ENCODE measurements around the gene FAH. TPM values are rescaled to one million over a fixed set of nuclear protein-coding genes. Genes with fewer than 3 reads are reported as not detected.

Gene FAH
- total and polyA plus RNA-seq, 9 of the 15 experiments (the other 6 are each of a cell fraction or from before 2014, with no cell fraction given): 66.8 to 310 (median 103) TPM

GRCh38 chr15:80155378-80156175 lies 2.8 kb downstream of the FAH start (continued):
- TF ChIP-seq AFF1 (IDR thresholded peaks at IDR 0.05; ENCODE audit: low read depth in 1 of 2, partially characterized antibody in 2 of 2) (peak in 1 of 2 experiments; percentile 67), MEF2D (tag; conservative IDR thresholded peaks at IDR 0.05; ENCODE audit: low read depth) (0 out of 2 replicates have a peak, but pooled peaks have one; percentile 18), USF2 (CRISPR knock-in tag; IDR thresholded peaks at IDR 0.05) (peak; percentile 78), FOXK2 (conservative IDR thresholded peaks at IDR 0.05 in 1 of 2, IDR thresholded peaks at IDR 0.05 in 1 of 2; ENCODE audit: low read depth in 2 of 2) (peak; percentile 27 to 64; a peak in 3 of 4 replicates), UBTF (IDR thresholded peaks at IDR 0.05; ENCODE audit: borderline replicate concordance in 1 of 2, low read depth in 2 of 2, low read length in 2 of 2) (0 out of 4 replicates have a peak, but pooled peaks of 1 of the 2 experiments have one; percentile 36), TFAP4 (CRISPR knock-in tag; IDR thresholded peaks at IDR 0.05; ENCODE audit: borderline replicate concordance) (peak; percentile 95), PHB2 (IDR thresholded peaks at IDR 0.05; ENCODE audit: low read depth) (peak; percentile 45; the same call in 1 of the 2 replicates), TAF1 (IDR thresholded peaks at IDR 0.05; ENCODE audit: control insufficient read depth, extremely low read depth, insufficient read depth, low read length, severe bottlenecking) (peak; percentile 24), ETV5 (CRISPR knock-in tag; IDR thresholded peaks at IDR 0.05; ENCODE audit: low read depth) (peak; percentile 17; the same call in 1 of the 2 replicates), MECOM (CRISPR knock-in tag; IDR thresholded peaks at IDR 0.05) (peak; percentile 54; the same call in 1 of the 2 replicates), KDM1A (IDR thresholded peaks at IDR 0.05) (peak; percentile 95 to 97), FOSL1 (tag; conservative IDR thresholded peaks at IDR 0.05) (peak; percentile 99), BCOR (IDR thresholded peaks at IDR 0.05) (peak; percentile 99), HLTF (IDR thresholded peaks at IDR 0.05) (0 out of 2 replicates have a peak, but pooled peaks have one; percentile 64), TAL1 (IDR thresholded peaks at IDR 0.05) (peak; percentile 73)

Data from K562 (cell line).